T-helper 22 cell (primary cell): ENCODE data around the gene CXXC1.
A peak's percentile ranks its signal among the peaks of the same experiment; 100 is the strongest.
"Not testable (repeated sequence)": the region's sequence is repeated elsewhere in the genome, so short reads cannot be mapped to it uniquely, and the experiment has no call there.

ENCODE experiments used
- DNase-seq: peaks from one replicate; pipeline ENCODE4 v3.0.0-alpha.2; 2020; ENCODE audit warnings: low read depth

The CXXC1 gene

DNA sequence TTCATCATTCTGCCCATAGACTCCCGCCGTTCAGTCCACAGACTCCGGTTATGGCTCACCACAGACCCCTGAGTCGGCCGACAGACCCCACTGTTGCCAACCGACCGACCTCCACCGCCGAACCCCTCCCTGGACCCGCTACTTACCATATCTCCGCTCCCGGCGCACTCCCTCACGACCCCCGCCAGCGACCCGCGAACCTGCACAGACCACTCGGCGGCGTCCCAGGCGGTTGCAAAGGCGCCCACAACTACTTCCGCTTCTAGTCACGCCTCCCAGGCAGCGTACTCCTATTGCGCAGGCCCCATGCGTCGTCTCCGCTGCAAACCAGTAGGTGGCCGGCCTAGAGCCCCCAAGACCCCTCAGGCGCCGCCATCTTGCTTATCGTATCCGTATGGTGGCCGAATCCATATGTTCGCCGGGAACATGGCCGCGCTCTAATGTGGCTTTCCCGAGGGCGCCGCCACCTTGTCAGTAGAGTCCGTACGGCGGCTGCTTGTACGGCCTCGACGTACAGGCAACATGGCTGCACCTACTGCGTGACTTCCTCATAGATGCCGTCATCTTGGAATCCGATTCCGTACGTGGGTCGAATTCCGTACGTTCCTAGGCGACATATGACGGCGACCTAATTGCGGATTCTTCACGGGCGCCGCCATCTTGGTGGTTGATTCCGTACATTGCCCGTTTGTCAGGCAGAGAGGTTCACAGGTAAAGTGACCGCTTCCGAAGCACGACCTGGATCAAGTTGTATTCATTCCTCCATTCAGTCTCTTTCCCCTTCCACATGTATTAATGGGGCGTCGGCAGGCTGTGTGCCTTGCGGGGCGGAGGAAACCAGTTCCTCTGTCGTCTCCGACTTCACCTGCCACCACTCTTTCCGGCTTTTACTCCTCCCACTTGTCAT, at the start of gene CXXC1:
Gene CXXC1, minus strand, starts transcription at position 252 of the 907 bp plus-strand sequence. Its CDS starts 103 bp downstream, at position 149.
- peak; percentile 98 for DNase-seq

DNA sequence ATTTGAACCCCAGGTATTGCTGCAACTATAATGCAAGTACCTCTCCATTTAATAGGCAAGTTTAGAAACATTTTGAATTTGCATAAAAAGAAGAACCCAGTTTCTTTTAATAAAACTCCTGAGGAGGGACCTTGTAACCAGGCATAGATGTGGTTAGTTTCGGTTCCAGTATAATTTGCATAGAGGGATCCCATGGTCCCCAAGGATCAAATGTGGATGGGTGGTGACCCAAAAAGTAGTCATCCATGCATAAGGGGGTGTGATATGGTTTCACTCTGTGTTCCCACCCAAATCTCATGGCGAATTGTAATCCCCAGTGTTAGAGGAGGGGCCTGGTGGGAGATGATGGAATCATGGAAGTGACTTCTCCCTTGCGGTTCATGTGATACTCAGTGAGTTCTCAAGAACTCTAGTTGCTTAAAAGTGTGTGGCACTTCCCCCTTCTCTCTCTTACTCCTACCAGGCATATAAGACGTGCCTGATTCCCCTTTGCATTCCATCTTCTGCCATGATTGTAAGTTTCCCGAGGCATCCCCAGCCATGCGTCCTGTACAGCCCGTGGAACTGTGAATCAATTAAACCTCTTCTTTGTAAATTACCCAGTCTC, 47.2 kb upstream of the CXXC1 start:
- no peak for DNase-seq

DNA sequence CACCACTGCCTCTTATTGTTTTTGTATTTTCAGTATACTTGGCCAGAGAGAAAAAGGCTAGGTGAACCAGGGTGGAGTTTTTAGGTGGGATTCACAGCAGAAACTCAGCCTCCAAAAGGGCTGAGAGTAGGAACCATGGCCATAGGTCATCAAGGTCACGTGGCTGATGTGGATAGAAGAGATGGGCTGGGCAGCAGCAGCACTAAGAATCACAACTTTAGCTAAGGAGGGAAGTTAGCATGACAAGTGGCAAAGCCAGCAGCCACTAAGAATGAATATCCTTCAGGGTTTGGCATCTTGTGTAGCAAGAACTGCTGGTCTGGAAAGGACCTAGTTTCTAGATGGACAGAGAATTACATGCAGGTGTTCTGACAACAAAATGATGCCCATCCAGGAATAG, 44.2 kb upstream of the CXXC1 start:
- no peak for DNase-seq

DNA sequence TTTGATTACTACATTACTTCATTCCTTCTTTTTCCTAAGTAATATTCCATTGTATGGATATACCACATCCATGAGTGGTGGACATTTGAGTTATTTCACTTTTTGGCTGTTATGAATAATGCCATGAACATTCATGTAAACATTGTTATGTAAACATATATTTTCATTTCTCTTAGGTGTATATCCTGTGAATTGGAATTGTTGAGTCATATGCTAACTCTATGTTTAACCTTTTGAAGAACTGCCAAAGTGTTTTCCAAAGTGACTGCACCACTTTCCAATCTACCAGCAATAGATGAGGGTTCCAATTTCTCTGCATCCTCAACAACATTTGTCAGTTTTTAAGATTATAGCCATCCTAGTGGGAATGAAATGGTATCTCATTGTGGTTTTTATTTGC, 42.7 kb upstream of the CXXC1 start:
- no peak for DNase-seq

DNA sequence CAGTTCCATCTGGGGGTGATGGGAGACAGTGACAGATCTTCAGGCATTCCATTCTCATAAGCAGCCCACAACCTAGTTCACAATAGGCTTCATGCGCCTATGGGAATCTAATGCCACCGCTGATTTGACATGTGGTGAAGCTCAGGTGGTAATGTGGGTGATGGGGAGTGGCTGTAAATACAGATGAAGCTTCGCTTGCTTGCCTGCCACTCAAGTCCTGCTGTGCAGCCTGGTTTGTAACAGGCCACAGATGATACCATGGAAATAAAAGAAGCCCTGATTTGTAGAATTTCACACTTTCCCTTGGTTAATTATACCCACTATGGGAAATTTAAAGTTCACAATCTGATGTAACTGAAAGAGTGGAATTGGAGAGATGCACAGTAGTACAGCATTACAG, 40.5 kb upstream of the CXXC1 start:
- no peak for DNase-seq

DNA sequence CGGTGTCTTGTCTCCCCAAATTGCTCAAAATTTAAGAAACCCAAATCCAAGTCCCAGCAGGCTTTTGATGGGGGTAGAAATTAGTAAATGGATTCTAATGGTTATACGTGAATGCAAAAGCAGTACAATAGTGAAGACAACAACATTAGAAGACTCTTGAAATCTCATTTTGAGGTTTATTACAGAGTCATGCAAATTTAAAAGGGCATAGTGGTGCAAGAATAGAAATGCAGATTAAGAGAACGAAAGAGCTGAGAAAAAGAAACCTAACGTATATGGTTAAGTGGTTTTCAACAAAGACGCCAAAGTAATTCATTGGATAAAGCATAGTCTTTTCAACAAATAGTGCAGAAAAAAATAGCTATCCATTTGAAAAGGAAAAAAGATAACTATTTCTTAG, 33.2 kb upstream of the CXXC1 start:
- DNase-seq: no peak

DNA sequence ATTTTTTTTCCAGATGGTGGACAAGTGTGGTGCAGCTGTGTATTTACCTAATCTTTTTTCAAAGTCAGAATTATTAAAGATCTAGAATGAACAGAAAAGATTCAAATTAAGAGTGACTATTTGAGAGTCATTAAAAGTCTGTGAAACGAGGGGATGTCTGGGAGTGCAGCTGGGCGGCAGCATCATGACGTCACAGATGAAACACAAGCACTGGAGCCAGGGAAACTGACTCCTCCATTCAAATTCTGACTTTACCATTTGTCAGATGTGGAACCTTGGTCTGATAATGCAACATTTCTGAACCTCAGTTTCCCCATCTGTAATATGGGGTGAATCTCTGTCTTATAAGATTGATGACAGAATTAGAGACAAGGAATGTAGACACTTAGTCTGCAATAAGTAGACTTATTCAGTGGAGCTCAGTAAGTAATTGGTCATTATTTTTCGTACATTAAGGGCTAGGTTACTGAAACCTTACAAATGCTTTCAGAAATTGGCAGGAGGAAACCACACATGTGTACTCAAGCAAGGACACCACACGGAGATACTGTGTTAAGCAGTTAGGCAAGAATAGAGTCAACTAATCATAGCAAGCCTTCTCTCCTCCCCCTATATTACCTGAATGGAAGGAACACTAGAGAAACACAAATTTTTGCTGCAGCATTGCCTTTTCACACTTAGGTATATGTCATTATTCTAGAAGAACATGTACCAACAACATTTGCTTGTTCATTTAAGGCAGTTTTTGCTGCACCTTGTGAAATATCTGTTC, 27.8 kb upstream of the CXXC1 start:
- no peak for DNase-seq

DNA sequence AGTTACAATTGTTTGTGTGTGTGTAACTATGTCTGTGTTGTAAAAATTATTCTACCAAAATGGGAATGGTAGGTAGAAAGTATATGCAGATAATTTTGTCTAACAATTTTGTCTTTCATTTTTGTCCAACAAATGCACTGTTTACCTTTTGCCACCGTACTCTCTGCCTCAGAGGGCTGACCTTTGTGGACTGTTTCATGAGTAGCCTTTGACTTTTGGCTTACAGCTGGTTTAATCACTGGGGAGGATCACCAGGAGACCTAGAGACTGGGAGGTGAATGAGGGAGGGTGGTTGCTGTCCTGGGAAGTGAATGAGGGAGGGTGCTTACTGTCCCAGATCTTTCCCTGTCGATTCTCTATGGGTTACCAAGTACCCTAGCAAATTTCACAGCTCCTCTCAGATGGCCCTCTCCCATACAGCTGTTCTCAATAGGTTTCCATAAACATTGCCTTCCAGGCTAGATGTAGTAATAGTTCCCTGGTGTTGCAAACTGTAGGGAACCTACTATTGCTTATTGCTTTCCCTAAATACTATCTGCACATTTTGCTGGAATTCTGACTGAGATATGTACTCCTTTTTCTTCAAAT, 26.5 kb upstream of the CXXC1 start:
- DNase-seq: no peak

DNA sequence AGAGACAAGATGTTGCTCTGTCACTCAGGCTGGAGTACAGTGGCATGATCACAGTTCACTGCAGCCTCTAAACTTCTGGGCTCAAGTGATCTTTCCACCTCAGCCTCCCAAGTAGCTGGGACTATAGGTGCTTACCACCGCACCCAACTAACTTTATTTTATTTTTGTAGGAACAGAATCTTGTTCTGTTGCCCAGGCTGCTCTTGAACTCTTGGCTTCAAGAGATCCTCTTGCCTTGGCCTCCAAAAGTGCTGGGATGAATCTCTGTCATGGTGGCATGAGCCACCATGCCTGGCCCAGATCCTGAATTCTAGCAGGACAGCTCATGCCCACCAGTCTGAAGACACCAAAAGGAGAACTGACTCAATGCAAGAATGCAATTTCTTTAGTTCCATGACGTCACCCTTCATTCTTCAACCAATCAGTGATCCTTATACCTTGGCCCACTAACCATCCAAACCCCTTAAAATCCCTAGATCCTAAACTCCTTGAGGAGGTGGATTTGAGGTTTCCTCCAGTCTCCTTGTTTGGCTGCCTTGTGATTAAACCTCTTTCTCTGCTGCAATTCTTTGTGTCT, 25.6 kb upstream of the CXXC1 start:
- no peak for DNase-seq

DNA sequence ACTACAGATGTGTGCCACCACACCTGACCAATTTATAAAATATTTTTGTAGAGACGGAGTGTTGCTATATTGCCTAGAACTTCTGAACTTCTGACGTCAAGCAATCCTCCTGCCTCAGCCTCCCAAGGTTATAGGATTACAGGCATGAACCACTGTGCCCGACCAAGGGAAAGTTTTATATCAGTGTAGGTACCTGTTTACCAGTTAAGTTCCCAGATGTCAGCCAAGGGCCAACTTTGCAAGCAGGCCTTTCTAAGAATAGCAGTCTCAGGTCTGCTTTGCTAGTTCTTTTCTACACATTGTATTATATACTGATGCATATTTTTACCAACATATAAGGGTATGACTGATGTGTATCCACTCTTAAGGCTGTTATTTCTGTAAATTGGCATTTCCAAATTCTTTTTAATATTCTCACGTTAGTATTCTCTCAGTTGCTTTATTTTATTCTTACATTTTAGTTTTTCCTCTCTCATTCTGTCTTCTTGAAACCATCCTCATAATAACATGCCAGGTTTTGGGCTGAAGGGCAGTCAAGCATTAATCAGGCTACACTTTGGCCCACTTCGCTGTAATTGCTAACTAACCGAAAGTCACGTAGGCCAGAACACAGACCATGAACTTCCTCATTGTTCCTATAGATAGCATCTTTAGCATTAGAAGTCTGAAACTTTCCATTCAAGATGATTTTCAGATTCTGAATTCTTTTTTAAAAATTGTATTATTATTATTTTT, 25.0 kb upstream of the CXXC1 start:
- no peak for DNase-seq

DNA sequence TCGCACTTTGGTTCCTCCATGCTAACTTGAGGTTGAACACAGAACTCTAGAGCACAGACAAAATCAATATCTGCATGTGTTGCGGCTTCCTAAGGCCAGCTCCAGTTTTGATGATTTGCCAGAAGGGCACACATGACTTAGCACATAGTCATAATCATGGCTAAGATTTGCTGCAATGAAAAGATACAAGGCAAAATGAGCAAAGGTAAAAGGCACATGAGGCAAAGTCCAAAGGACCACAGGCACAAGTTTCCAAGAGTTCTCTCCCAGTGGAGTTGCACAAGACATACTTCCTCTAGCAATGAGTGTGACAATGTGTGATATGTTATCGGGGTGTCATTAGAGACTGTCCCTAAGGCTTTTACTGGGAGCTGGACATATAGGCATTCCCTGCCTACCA, 24.2 kb upstream of the CXXC1 start:
- DNase-seq: no peak

DNA sequence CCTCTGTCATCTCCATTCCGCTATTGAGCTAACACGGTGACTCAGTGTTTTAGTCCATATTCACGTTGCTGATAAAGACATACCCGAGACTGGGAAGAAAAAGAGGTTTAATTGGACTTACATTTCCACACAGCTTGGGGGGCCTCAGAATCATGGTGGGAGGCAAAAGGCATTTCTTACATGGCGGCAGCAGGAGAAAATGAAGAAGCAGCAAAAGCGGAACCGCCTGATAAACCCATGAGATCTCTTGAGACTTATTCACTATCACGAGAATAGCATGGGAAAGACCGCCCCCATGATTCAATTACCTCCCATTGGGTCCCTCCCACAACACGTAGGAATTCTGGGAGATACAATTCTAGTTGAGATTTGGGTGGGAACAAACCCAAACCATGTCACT, 22.6 kb upstream of the CXXC1 start:
- DNase-seq: no peak

DNA sequence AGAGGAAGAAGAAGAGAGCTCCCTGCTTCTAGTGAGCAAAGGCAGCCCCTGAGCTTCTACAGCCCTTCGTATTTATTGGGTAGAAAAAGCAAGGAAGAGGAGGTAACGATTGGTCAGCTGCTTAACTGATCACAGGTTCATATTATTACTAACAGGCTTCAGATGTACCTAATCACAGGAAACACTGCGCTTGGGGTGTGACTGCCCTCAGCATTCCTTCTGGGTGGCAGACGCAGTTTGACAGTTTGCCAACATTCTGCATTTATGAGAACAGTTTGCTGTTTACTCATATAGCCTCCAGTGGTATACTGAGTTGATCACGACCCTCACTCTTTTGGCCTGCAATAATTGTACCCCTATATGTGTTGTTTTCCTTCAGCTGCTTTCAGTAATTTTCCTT, 21.4 kb upstream of the CXXC1 start:
- not testable (repeated sequence) for DNase-seq

DNA sequence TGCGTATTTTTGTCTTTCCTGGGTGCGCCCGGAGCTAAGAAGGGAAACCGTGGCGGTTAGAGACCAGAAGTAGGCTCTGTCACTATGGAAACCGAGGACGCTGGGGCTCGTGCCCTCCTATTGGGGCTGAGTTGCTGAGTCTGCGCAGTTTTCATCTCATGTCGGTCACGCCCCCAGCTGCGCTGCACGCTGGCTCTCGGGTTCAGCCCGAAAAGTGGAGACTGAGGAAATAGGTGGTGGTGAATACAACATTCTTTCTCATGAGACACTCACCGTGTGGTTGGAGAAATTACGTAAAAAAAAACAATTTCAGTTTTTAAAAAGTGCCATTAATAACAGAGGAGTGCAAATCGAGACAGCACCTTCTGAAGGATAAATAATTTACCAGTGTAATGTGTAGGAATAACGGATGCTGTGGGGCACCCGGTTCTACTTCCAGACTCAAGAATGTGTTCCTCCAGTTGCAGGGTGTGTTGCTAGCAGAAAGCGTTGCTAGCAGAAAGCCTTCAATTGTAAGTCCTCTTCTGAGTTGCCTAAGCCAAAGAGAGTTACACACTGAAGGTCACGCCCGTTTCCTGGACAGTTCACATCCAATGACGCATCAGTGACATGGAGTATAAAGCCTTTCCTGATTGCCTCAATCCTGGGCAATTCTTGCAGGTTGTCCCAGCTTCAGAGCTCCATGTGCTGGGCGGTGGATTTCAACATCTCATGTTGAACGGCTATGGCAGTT, 20.4 kb upstream of the CXXC1 start:
- peak; percentile 82 for DNase-seq

DNA sequence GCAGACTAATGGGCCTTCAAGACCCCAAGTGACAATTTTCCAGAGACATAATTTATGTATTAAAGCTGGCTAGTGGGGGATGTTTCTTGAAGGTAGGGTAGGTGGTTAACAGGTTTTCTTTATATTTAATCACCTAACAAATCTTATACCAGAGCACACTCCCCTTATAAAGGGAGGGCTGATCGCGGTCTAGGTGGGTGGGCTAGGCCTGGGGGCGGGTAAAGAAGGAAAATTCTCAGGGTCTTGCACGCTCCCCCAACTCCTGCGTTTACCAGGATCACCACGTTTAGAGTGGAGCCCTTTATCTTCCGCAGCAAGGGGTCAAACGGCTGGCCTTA, 19.9 kb upstream of the CXXC1 start:
- no peak for DNase-seq

DNA sequence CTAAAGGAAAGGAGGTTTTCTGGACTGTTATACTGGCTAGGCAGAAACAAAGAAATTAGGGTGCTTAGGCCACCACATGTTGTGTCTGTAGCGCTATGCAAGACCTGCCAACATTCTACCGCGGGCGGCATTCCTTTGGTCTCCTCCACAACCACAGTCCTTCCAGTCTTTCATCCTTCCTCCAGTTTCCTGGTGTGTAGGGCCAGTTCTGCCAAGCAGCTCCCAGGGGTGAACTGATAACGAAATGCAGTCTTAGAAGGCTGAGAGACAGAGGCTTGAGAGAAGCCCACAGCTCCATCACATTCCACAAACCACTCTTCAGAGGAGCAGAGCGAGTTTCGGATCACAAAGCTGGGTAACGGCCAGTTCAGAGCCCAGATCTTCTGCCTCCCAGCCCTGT, 19.5 kb upstream of the CXXC1 start:
- no peak for DNase-seq

DNA sequence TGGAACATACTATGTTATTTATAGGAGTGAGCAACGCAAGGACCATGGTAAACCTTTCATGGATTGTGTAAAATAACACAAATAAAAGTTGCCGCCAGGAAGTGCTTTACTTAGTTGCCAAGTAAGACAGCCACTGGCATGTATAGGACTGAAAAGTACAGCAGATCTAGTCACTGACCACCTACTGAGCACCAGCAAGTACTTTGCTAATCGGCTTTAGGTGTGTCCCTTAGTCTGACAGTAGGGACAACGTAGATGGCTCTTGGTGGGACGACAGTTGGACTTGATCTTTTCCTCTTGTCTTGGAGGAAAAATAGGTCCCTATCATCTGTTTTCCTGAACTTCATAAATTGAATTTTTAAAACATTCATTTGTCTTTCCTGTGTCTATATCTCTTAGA, 13.6 kb upstream of the CXXC1 start:
- DNase-seq: no peak

DNA sequence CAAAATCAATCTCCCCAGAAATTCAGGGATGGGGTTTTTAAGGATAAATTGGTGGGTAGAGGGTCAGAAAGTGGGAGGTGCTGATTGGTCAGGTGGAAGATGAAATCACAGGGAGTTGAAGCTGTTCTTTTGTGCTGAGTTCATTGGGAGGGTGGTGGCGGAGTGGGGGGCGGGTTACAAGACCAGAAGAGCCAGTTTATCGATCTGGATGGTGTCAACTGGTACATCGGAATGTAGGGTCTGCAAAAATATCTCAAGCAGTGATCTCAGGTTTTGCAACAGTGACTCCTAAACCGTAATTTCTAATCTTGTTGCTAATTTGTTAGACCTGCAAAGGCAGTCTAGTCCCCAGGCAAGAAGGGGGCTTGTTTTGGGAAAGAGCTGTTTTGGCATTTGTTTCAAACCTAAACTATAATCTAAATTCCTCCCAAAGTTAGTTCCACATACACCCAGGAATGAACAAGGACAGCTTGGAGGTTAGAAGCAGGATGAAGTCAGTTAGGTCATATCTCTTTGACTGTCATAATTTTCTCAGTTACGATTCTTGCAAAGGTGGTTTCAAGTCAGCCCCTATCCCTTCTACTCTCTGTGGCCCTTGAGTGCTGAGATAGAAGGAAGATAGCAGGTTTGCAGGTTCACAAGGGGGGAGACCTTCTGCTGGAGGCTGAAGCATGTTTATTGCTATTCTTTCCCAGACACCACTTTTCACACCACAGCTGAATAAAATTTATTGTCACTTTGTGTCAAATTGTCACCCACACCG, 12.3 kb upstream of the CXXC1 start:
- no peak for DNase-seq

DNA sequence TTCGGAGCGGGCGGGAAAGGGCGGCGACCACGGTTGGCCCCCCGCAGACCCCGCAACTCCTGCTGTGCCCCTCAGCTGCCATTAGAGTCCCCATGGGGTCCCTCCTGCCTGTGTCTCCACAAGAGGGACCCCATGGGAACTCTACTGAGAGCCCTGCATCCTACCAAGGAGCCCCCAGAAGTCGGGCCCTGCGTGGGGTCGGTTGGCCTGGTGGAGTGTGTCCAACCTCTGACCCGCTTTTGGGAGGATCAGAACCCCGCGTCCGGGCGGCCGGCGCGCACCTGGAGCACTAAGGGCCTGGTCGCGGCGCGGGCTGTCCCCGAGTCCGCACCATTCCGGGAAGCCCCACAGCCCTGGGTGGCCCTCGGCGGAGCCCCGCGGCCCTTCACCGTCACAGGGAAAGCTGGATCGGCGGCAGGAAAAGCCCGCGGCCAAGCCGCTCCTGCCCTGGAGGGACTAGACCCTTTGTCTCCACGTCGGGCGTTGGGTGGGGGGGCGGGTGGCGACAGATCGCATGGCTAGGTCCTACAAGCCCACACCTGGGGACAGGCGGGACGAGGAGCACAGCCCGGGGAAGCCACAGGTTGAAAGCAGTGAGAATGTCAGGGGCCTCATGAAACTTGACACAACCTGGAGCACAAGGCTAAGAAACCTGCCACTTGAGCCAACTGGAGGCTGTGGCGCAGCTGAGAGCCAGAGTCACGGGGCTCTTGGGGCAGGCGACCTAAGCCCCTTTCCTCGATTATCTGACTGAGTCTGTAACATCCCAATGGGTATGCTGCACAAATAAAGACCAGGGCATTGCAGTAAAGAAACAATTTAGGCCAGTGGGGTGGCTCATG, 11.2 kb upstream of the CXXC1 start:
- DNase-seq: no peak
